SK-N-SH (cell line): ENCODE measurements around the gene GSTO1. TPM values are rescaled to one million over a fixed set of nuclear protein-coding genes. Genes with fewer than 3 reads are reported as not detected.

Experiments
- CTCF ChIA-PET: fragments of 300-600, 350-600 bp; formaldehyde crosslinking; extraction: SDS; loops from one replicate; lab custom pipeline; 2021; lab: Yijun Ruan, JAX
- POLR2A ChIA-PET: fragments of 350-600 bp; sonication (Branson Sonifier 250); formaldehyde crosslinking; extraction: SDS; loops from one replicate; lab custom pipeline; 2020; ENCODE audit warnings: antibody characterized with exemption, inconsistent platforms; lab: Yijun Ruan, JAX
- DNase-seq: peaks from one replicate; pipeline ENCODE4 v3.0.0; 2012
- H2AFZ ChIP-seq: fragments of 200-600 bp; sonication (generic); 2 replicates; pipeline ENCODE4 v1.8.1; 2016; ENCODE audit warnings: antibody characterized with exemption, mild to moderate bottlenecking, low read depth
- H3F3A ChIP-seq: fragments of 200-600 bp; sonication (generic); replicated peaks from 2 replicates; pipeline ENCODE3; 2016; ENCODE audit warnings: antibody characterized with exemption, mild to moderate bottlenecking; ENCODE audit not compliant: insufficient read depth
- H3K27ac ChIP-seq, 2 experiments: fragments of 200-500 bp in 1 of 2; fragments of 200-600 bp in 1 of 2; sonication (Bioruptor generic) in 1 of 2; sonication (generic), shearing (Covaris generic) in 1 of 2; 2 replicates each; pipeline versions ENCODE4 v1.5.1 to v1.6.1; 2014 to 2016; ENCODE audit warnings: low read depth in 2 of 2, inconsistent platforms in 1 of 2, low read length in 1 of 2, mild to moderate bottlenecking in 1 of 2, mixed read lengths in 1 of 2
- H3K27me3 ChIP-seq: fragments of 200-600 bp; sonication (generic), shearing (Covaris generic); 2 replicates; pipeline ENCODE4 v1.6.1; 2016; ENCODE audit warnings: mixed run types; ENCODE audit not compliant: insufficient read depth
- H3K36me3 ChIP-seq, 2 experiments: fragments of 200-500 bp in 1 of 2; fragments of 200-600 bp in 1 of 2; sonication (Bioruptor generic) in 1 of 2; sonication (generic) in 1 of 2; replicated peaks in 1 of 2; 2 replicates each; pipeline versions ENCODE3 to v1.5.1; 2014 to 2016; ENCODE audit warnings: low read length in 1 of 2, mild to moderate bottlenecking in 1 of 2; ENCODE audit not compliant: insufficient read depth in 2 of 2, control insufficient read depth in 1 of 2
- H3K4me1 ChIP-seq, 2 experiments: fragments of 200-500 bp in 1 of 2; fragments of 200-600 bp in 1 of 2; sonication (Bioruptor generic) in 1 of 2; sonication (generic), shearing (Covaris generic) in 1 of 2; 2 replicates each; pipeline versions ENCODE4 v1.5.1 to v1.6.1; 2014 to 2016; ENCODE audit warnings: low read depth in 1 of 2, low read length in 1 of 2, mixed run types in 1 of 2; ENCODE audit not compliant: insufficient read depth in 2 of 2, control insufficient read depth in 1 of 2
- H3K4me2 ChIP-seq: fragments of 200-600 bp; sonication (generic), shearing (Covaris generic); 2 replicates; pipeline ENCODE4 v1.6.1; 2017; ENCODE audit warnings: mixed run types
- H3K4me3 ChIP-seq, 2 experiments: fragments of 200-500 bp in 1 of 2; fragments of 200-600 bp in 1 of 2; sonication (Bioruptor generic) in 1 of 2; sonication (generic), shearing (Covaris generic) in 1 of 2; 2 replicates each; pipeline versions ENCODE4 v1.5.1 to v1.8.1; 2014 to 2016; ENCODE audit warnings: low read depth in 2 of 2, inconsistent platforms in 1 of 2, low read length in 1 of 2, mild to moderate bottlenecking in 1 of 2, mixed read lengths in 1 of 2, moderate library complexity in 1 of 2
- H3K79me2 ChIP-seq: fragments of 200-600 bp; sonication (generic); 2 replicates; pipeline ENCODE4 v1.8.1; 2017; ENCODE audit warnings: mild to moderate bottlenecking; ENCODE audit not compliant: insufficient read depth
- H3K9ac ChIP-seq: fragments of 200-600 bp; sonication (generic); 2 replicates; pipeline ENCODE4 v1.6.1; 2017; ENCODE audit warnings: mixed run types
- H3K9me2 ChIP-seq: fragments of 200-600 bp; sonication (generic); 2 replicates; pipeline ENCODE4 v1.6.1; 2017; ENCODE audit warnings: mixed run types
- H3K9me3 ChIP-seq: fragments of 200-600 bp; sonication (generic); 2 replicates; pipeline ENCODE4 v1.6.1; 2017; ENCODE audit warnings: mixed run types, mild to moderate bottlenecking, moderate library complexity
- H4K20me1 ChIP-seq: fragments of 200-600 bp; sonication (generic); 2 replicates; pipeline ENCODE4 v1.6.1; 2017; ENCODE audit warnings: mild to moderate bottlenecking, mixed run types; ENCODE audit not compliant: insufficient read depth
- ELF1 ChIP-seq: IDR thresholded peaks from 2 replicates; pipeline ENCODE4 v1.4.0; 2012
- EP300 ChIP-seq, 2 experiments: IDR thresholded peaks; 2 replicates each; pipeline versions ENCODE4 v1.4.0 to v1.6.1; 2012; ENCODE audit warnings: borderline replicate concordance in 1 of 2, low read depth in 1 of 2, low read length in 1 of 2
- EZH2phosphoT487 ChIP-seq: fragments of 200-600 bp; sonication (generic); IDR thresholded peaks from 2 replicates; pipeline ENCODE4 v1.6.1; 2017; ENCODE audit warnings: low read depth, mixed run types, mild to moderate bottlenecking, antibody characterized with exemption, moderate library complexity, borderline replicate concordance
- FOSL2 ChIP-seq: IDR thresholded peaks from 2 replicates; pipeline ENCODE4 v1.4.0; 2012; ENCODE audit warnings: low read depth, mild to moderate bottlenecking, moderate library complexity, borderline replicate concordance
- FOXM1 ChIP-seq: IDR thresholded peaks from 2 replicates; pipeline ENCODE4 v1.4.0; 2012; ENCODE audit warnings: low read depth, mild to moderate bottlenecking
- IRF3 ChIP-seq: fragments of 150-350 bp; IDR thresholded peaks from 2 replicates; pipeline ENCODE4 v1.6.1; 2016; ENCODE audit warnings: mild to moderate bottlenecking, low read depth, low read length
- JUND ChIP-seq: IDR thresholded peaks from 2 replicates; pipeline ENCODE4 v1.4.0; 2012
- MEF2A ChIP-seq: IDR thresholded peaks from 2 replicates; pipeline ENCODE4 v1.4.0; 2012; ENCODE audit warnings: low read depth, borderline replicate concordance
- NFIC ChIP-seq: IDR thresholded peaks from 2 replicates; pipeline ENCODE4 v1.4.0; 2012; ENCODE audit warnings: borderline replicate concordance
- NRF1 ChIP-seq: IDR thresholded peaks from 2 replicates; pipeline ENCODE4 v1.6.1; 2012; ENCODE audit warnings: low read depth, mild to moderate bottlenecking, low read length
- POLR2AphosphoS5 ChIP-seq: IDR thresholded peaks from 2 replicates; pipeline ENCODE4 v1.6.1; 2012; ENCODE audit warnings: low read depth, low read length
- RCOR1 ChIP-seq: fragments of 150-350 bp; IDR thresholded peaks from 2 replicates; pipeline ENCODE4 v1.6.1; 2017; ENCODE audit warnings: antibody characterized with exemption, low read length
- RXRA ChIP-seq: IDR thresholded peaks from 2 replicates; pipeline ENCODE4 v1.4.0; 2012; ENCODE audit warnings: low read depth, mild to moderate bottlenecking, borderline replicate concordance
- SIN3A ChIP-seq: IDR thresholded peaks from 2 replicates; pipeline ENCODE4 v1.6.1; 2012; ENCODE audit warnings: low read depth, mild to moderate bottlenecking, low read length, moderate library complexity, borderline replicate concordance
- TCF12 ChIP-seq: IDR thresholded peaks from 2 replicates; pipeline ENCODE4 v1.4.0; 2012
- WGBS: methylation state at CpG from one replicate; pipeline ENCODE4 v1.1.6; 2017; ENCODE audit warnings: low lambda C conversion rate; 5-methylcytosine and 5-hydroxymethylcytosine counted together
- polyA plus RNA-seq, 3 experiments: library from polyadenylated mRNA; depleted of rRNA; stranded (reverse); fragments of >200 nt; gene quantifications; 2 replicates each; pipeline ENCODE4 v1.2.3, GENCODE V29; 2012
- TF ChIP-seq, protein P1 (sequence below): IDR thresholded peaks from 2 replicates; pipeline ENCODE4 v1.4.0; 2012; ENCODE audit warnings: low read depth, borderline replicate concordance
- TF ChIP-seq, protein P2 (sequence below): IDR thresholded peaks from 2 replicates; pipeline ENCODE4 v1.4.0; 2012; ENCODE audit warnings: low read depth, borderline replicate concordance
- TF ChIP-seq, protein P3 (sequence below): fragments of 200-600 bp; sonication (generic); IDR thresholded peaks from 2 replicates; pipeline ENCODE4 v1.6.1; 2017; ENCODE audit warnings: antibody characterized with exemption, mild to moderate bottlenecking, moderate library complexity

The GSTO1 gene
- polyA plus RNA-seq, 1 of the 3 experiments (the other 2 are of a cell fraction), result 126 TPM

GRCh38 chr10:104306897-104307296, 52.2 kb downstream of the GSTO1 start:
- Histone ChIP-seq H3K4me1 (peaks cover 10 to 19% of the 10 kb centered on the region in 2 experiments; a peak in 3 of 4 replicates), H3F3A (peaks cover 24% of the 10 kb centered on the region), H3K4me2 (no peak overlapping the region), H3K9me3 (no peaks in the 10 kb centered on the region), H3K9me2 (no peaks in the 10 kb centered on the region), H2AFZ (no peak overlapping the region), H3K27me3 (no peaks in the 10 kb centered on the region), H4K20me1 (0 out of 2 replicates have a peak, but pooled peaks cover 4% of the 10 kb centered on the region), H3K79me2 (peaks cover 19% of the 10 kb centered on the region), H3K27ac (no peak overlapping the region), H3K4me3 (no peak overlapping the region), H3K9ac (no peak overlapping the region), H3K36me3 (peaks cover 0 to 11% of the 10 kb centered on the region in 2 experiments)
- DNase-seq, result peak; percentile 52
- WGBS, result 83% methylated on average over 3 of the region's 3 CpGs
- ChIA-PET CTCF (interaction anchor here (0.7 to 10.3 kb wide), 12 partner anchors 9 to 316 kb away, joined by 3 to 152 read pairs (median 12); partner anchors contain the start of genes CFAP58 and ITPRIP), POLR2A (no interaction called here)
- TF ChIP-seq, protein P1, sequence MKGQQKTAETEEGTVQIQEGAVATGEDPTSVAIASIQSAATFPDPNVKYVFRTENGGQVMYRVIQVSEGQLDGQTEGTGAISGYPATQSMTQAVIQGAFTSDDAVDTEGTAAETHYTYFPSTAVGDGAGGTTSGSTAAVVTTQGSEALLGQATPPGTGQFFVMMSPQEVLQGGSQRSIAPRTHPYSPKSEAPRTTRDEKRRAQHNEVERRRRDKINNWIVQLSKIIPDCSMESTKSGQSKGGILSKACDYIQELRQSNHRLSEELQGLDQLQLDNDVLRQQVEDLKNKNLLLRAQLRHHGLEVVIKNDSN, result no peak
- TF ChIP-seq FOSL2 (no peak), MEF2A (no peak), SIN3A (no peak), JUND (no peak)

DNA sequence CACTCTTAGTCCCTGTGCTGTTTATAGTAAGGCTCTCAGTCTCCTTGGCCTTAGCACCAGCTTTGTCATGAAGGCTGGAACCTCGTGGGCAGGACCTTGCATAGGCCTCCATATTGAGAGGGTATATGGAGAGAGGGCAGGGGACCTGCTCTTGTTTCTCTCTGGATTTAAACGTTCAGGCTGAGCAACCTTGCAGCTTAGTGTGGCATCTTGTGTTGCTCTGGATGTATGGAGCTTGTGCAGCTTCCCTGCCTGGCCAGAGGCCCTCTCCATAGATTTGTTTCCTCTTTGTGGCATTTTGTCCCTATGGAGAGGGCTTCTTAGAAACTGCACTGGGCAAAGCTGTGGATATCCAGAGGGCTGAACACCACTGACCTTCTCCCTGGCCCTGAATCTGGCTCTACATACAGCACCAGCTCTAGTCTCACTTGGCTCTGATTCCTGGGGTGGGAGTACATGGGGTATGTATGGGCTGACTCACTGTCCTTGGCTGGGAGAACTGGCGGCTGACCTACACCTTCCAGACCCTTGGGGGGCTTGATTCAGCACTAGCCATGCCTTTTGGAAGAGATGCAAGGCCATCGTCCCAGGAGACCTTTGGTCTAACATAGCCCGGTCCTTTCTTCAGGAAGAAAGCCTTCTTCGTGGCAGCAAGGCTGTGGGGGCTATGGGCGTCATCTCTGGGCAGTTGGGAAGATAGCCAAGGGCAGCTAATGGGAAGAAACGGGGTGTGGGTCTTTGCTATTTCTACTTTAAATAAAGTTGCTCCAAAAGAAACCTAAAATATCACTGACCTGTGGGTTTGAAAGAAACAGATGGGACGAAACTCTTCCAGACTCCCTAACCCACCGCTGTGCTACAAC, 53.1 kb downstream of the GSTO1 start:
- no peak overlapping the region for H3K4me2 ChIP-seq
- H3K79me2 ChIP-seq, result peaks cover 27% of the 10 kb centered on the region
- H3K9me3 ChIP-seq, result no peaks in the 10 kb centered on the region
- no peak overlapping the region for H2AFZ ChIP-seq
- peak overlapping the region in 1 of 2 experiments; percentile 15; a peak in 1 of 4 replicates for H3K27ac ChIP-seq
- peaks cover 24% of the 10 kb centered on the region for H3F3A ChIP-seq
- H3K9ac ChIP-seq, result no peak overlapping the region
- H3K36me3 ChIP-seq, result peaks cover 7 to 11% of the 10 kb centered on the region in 2 experiments
- ChIA-PET CTCF (interaction anchor here (1.0 to 10.3 kb wide), 7 partner anchors 8 to 44 kb away, joined by 3 to 152 read pairs (median 20); partner anchors contain the start of genes CFAP58 and ITPRIP), POLR2A (no interaction called here)
- 93% methylated on average over 8 of the region's 10 CpGs for WGBS
- no peak overlapping the region for H3K4me3 ChIP-seq
- DNase-seq, result no peak
- no peaks in the 10 kb centered on the region for H3K27me3 ChIP-seq
- no peak for TF ChIP-seq IRF3
- no peak for TF ChIP-seq TCF12
- no peak for TF ChIP-seq RCOR1
- no peak for TF ChIP-seq ELF1
- TF ChIP-seq EP300 (IDR thresholded peaks at IDR 0.05; ENCODE audit: borderline replicate concordance in 1 of 2, low read depth in 1 of 2, low read length in 1 of 2), result no peak
- TF ChIP-seq NRF1, result no peak
- TF ChIP-seq, protein P2, sequence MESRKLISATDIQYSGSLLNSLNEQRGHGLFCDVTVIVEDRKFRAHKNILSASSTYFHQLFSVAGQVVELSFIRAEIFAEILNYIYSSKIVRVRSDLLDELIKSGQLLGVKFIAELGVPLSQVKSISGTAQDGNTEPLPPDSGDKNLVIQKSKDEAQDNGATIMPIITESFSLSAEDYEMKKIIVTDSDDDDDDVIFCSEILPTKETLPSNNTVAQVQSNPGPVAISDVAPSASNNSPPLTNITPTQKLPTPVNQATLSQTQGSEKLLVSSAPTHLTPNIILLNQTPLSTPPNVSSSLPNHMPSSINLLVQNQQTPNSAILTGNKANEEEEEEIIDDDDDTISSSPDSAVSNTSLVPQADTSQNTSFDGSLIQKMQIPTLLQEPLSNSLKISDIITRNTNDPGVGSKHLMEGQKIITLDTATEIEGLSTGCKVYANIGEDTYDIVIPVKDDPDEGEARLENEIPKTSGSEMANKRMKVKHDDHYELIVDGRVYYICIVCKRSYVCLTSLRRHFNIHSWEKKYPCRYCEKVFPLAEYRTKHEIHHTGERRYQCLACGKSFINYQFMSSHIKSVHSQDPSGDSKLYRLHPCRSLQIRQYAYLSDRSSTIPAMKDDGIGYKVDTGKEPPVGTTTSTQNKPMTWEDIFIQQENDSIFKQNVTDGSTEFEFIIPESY, result no peak
- no peak for TF ChIP-seq FOXM1
- no peak for TF ChIP-seq POLR2AphosphoS5
- TF ChIP-seq, protein P1, result no peak
- no peak for TF ChIP-seq RXRA
- TF ChIP-seq, protein P3, sequence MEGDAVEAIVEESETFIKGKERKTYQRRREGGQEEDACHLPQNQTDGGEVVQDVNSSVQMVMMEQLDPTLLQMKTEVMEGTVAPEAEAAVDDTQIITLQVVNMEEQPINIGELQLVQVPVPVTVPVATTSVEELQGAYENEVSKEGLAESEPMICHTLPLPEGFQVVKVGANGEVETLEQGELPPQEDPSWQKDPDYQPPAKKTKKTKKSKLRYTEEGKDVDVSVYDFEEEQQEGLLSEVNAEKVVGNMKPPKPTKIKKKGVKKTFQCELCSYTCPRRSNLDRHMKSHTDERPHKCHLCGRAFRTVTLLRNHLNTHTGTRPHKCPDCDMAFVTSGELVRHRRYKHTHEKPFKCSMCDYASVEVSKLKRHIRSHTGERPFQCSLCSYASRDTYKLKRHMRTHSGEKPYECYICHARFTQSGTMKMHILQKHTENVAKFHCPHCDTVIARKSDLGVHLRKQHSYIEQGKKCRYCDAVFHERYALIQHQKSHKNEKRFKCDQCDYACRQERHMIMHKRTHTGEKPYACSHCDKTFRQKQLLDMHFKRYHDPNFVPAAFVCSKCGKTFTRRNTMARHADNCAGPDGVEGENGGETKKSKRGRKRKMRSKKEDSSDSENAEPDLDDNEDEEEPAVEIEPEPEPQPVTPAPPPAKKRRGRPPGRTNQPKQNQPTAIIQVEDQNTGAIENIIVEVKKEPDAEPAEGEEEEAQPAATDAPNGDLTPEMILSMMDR, result no peak
- no peak for TF ChIP-seq EZH2phosphoT487
- no peak for TF ChIP-seq NFIC
- H3K4me1 ChIP-seq, result peaks cover 10 to 19% of the 10 kb centered on the region in 2 experiments; a peak in 3 of 4 replicates
- no peaks in the 10 kb centered on the region for H3K9me2 ChIP-seq
- peaks cover 5% of the 10 kb centered on the region; the same call in 1 of the 2 replicates for H4K20me1 ChIP-seq
